Mesenteric fat pad (tissue), 1 donor: ENCODE results near the gene SPRYD3. TPM values are rescaled to one million over a fixed set of nuclear protein-coding genes. Genes with fewer than 3 reads are reported as not detected.

Source experiments
- DNase-seq: peaks from one replicate; pipeline ENCODE4 v3.0.0-alpha.2; 2020; ENCODE audit warnings: low spot score
- total RNA-seq: library from RNA; stranded (reverse); fragmentation: NEBNext Ultra II Directional; extraction: Animal tissue kit (Norgen Biotek cat#: 25700); gene quantifications from one replicate; pipeline ENCODE4 v1.2.1, GENCODE V29; 2021
- donor health status: DM: yes; HTN: yes; CAD: no.

The SPRYD3 gene
- total RNA-seq, 1 donor from 2014 or later: 46.2 TPM

GRCh38 chr12:53078425-53079225 is 565 bp downstream of the SPRYD3 start:
- DNase-seq: no peak

GRCh38 chr12:53077030-53077429 is 2.2 kb downstream of the SPRYD3 start:
- peak; percentile 43 for DNase-seq

- peak; percentile 62 for DNase-seq
These were observed 2.7 kb downstream of the SPRYD3 start for GRCh38 chr12:53076461-53076860.

- DNase-seq: peak; percentile 86
These were observed 4.2 kb downstream of the SPRYD3 start for GRCh38 chr12:53074999-53075370.

- DNase-seq: peak; percentile 74
These were observed 4.7 kb downstream of the SPRYD3 start for GRCh38 chr12:53074283-53074998.

- peak; percentile 18 for DNase-seq
These were observed 5.3 kb downstream of the SPRYD3 start for GRCh38 chr12:53073881-53074280.

GRCh38 chr12:53071591-53072551 is 7.3 kb downstream of the SPRYD3 start:
- DNase-seq: peak; percentile 89

- DNase-seq: peak; percentile 85
These were observed 8.2 kb downstream of the SPRYD3 start for GRCh38 chr12:53070877-53071492.

- DNase-seq: peak; percentile 85
These were observed 9.4 kb downstream of the SPRYD3 start for GRCh38 chr12:53069621-53070410.

GRCh38 chr12:53068811-53069585 is 10.2 kb downstream of the SPRYD3 start:
- peak; percentile 75 for DNase-seq

- peak; percentile 78 for DNase-seq
These were observed 11.0 kb downstream of the SPRYD3 start for GRCh38 chr12:53067993-53068770.

- peak; percentile 68 for DNase-seq
These were observed 11.9 kb downstream of the SPRYD3 start for GRCh38 chr12:53067074-53067992.

- DNase-seq: peak; percentile 93
These were observed 12.9 kb downstream of the SPRYD3 start for GRCh38 chr12:53065975-53066931.

- DNase-seq: peak; percentile 75
These were observed 13.7 kb downstream of the SPRYD3 start for GRCh38 chr12:53065470-53065869.

- DNase-seq: peak; percentile 64
These were observed 14.4 kb downstream of the SPRYD3 start for GRCh38 chr12:53064613-53065436.
